Body of pancreas (tissue), 4 donors: ENCODE results near the gene SSC5D.

Experiments used
- POLR2A ChIP-seq, 3 donors: fragments of 450-650 bp; IDR thresholded peaks; one replicate each; pipeline ENCODE4 v1.6.1; 2016; ENCODE audit warnings: antibody characterized with exemption in 3 of 3, mild to moderate bottlenecking in 2 of 3
- TF ChIP-seq, protein P1 (sequence below), 7 experiments: fragments of 450-650 bp in 4 of 7; fragments of 200-600 bp in 3 of 7; sonication (generic) in 3 of 7; IDR thresholded peaks; one replicate each; pipeline ENCODE4 v1.5.1; 2016 to 2019; ENCODE audit warnings: antibody characterized with exemption in 7 of 7

DNA sequence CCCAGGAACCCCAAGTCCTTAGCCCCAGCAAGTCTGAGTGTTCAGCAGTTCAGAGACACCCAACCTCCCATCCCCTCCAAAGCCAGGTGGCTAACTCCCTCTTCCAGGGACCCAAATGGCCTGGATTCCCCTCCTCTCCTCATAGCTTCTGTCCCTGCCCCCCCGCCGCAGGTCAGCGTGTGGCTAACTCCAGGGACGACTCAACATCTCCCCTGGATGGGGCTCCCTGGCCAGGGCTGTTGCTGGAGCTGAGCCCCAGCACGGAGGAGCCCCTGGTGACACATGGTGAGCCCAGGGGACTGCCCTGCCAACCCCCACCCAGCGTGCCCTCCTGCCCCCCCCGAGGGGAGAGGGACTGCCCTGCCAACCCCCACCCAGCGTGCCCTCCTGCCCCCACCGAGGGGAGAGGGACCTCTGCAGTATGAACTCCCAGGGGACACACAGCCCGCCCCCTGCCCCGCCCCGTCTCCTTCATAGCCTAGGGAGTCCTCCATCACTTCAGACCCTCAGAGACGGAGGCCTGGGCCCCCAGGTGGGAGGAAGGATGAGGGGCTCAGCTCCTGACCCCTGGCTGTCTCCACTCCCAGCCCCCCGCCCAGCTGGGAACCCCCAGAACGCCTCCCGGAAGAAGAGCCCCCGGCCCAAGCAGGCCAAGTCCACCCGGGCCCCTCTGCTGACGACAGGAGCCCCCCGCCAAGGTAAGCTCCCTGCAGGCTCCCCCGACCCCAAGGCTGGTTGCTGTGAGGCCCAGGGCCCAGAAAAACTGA, 1.7 kb downstream of the SSC5D start:
- TF ChIP-seq, protein P1, sequence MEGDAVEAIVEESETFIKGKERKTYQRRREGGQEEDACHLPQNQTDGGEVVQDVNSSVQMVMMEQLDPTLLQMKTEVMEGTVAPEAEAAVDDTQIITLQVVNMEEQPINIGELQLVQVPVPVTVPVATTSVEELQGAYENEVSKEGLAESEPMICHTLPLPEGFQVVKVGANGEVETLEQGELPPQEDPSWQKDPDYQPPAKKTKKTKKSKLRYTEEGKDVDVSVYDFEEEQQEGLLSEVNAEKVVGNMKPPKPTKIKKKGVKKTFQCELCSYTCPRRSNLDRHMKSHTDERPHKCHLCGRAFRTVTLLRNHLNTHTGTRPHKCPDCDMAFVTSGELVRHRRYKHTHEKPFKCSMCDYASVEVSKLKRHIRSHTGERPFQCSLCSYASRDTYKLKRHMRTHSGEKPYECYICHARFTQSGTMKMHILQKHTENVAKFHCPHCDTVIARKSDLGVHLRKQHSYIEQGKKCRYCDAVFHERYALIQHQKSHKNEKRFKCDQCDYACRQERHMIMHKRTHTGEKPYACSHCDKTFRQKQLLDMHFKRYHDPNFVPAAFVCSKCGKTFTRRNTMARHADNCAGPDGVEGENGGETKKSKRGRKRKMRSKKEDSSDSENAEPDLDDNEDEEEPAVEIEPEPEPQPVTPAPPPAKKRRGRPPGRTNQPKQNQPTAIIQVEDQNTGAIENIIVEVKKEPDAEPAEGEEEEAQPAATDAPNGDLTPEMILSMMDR (IDR thresholded peaks at IDR 0.05) = no peak
- TF ChIP-seq POLR2A (IDR thresholded peaks at IDR 0.05) = no peak
